Gastrocnemius medialis (tissue), 4 donors: ENCODE results near the gene CYP1A2. TPM values are rescaled to one million over a fixed set of nuclear protein-coding genes. Genes with fewer than 3 reads are reported as not detected.

Experiments used
- ATAC-seq, 2 donors: fragments of 150-250 bp; one replicate each; pipeline ENCODE4 v1.9.1; 2016
- DNase-seq, 2 donors: peaks; one replicate each; pipeline ENCODE4 v3.0.0-alpha.2; 2019
- H3K27ac ChIP-seq, 4 donors: fragments of 200-600 bp; sonication (generic); 1 replicate in 1 of 4; 2 replicates in 3 of 4; pipeline ENCODE4 v1.5.1; 2016 to 2018; ENCODE audit warnings: mild to moderate bottlenecking in 2 of 4, moderate library complexity in 1 of 4
- H3K27me3 ChIP-seq, 3 donors: fragments of 200-600 bp; sonication (generic) in 2 of 3; 1 replicate in 1 of 3; 2 replicates in 2 of 3; pipeline versions ENCODE4 v1.5.1 to v1.6.0; 2016 to 2019; ENCODE audit warnings: mild to moderate bottlenecking in 1 of 3, moderate library complexity in 1 of 3
- H3K36me3 ChIP-seq, 2 donors: fragments of 200-600 bp; sonication (generic) in 1 of 2; one replicate each; pipeline ENCODE4 v1.5.1; 2017 to 2018
- H3K4me1 ChIP-seq, 2 donors: fragments of 200-600 bp; sonication (generic) in 1 of 2; one replicate each; pipeline ENCODE4 v1.5.1; 2016 to 2017; ENCODE audit warnings: mild to moderate bottlenecking in 2 of 2
- H3K4me3 ChIP-seq, 4 donors: fragments of 200-600 bp; sonication (generic) in 3 of 4; 1 replicate in 1 of 4; 2 replicates in 3 of 4; pipeline ENCODE4 v1.5.1; 2016 to 2019; ENCODE audit warnings: mild to moderate bottlenecking in 2 of 4
- H3K9me3 ChIP-seq, 3 donors: fragments of 200-600 bp; sonication (generic) in 2 of 3; 1 replicate in 1 of 3; 2 replicates in 2 of 3; pipeline ENCODE4 v1.5.1; 2016 to 2019
- POLR2A ChIP-seq, 2 donors: fragments of 450-650 bp; IDR thresholded peaks; one replicate each; pipeline ENCODE4 v1.6.1; 2017; ENCODE audit warnings: antibody characterized with exemption in 2 of 2, mild to moderate bottlenecking in 2 of 2, moderate library complexity in 2 of 2
- in situ Hi-C, 4 donors: fragments of 200-750 bp; cut with MboI; loops; one replicate each; pipeline versions ENCODE4 v1.15.0 to v1.8.0; 2017; ENCODE audit warnings: low sequenced_read_pairs in 4 of 4
- intact Hi-C: fragments of 100-400 bp; cut with DNase I; formaldehyde crosslinking; loops from one replicate; pipeline ENCODE4 v1.15.1; 2023; ENCODE audit warnings: low total_unique reads
- total RNA-seq, 4 donors: library from RNA; depleted of rRNA; stranded (reverse); fragments of >200 nt; gene quantifications; one replicate each; pipeline versions ENCODE4 v1.1.0 to v1.2.3, GENCODE V29; 2016
- TF ChIP-seq, protein P1 (sequence below), 5 experiments: fragments of 450-650 bp in 3 of 5; fragments of 200-600 bp in 2 of 5; sonication (generic) in 2 of 5; IDR thresholded peaks in 4 of 5; conservative IDR thresholded peaks in 1 of 5; 1 replicate in 4 of 5; 2 replicates in 1 of 5; pipeline ENCODE4 v1.5.1; 2016 to 2019; ENCODE audit warnings: antibody characterized with exemption in 5 of 5, mild to moderate bottlenecking in 3 of 5, moderate library complexity in 3 of 5

The CYP1A2 gene
- total RNA-seq, 4 donors from 2014 or later = not detected

DNA sequence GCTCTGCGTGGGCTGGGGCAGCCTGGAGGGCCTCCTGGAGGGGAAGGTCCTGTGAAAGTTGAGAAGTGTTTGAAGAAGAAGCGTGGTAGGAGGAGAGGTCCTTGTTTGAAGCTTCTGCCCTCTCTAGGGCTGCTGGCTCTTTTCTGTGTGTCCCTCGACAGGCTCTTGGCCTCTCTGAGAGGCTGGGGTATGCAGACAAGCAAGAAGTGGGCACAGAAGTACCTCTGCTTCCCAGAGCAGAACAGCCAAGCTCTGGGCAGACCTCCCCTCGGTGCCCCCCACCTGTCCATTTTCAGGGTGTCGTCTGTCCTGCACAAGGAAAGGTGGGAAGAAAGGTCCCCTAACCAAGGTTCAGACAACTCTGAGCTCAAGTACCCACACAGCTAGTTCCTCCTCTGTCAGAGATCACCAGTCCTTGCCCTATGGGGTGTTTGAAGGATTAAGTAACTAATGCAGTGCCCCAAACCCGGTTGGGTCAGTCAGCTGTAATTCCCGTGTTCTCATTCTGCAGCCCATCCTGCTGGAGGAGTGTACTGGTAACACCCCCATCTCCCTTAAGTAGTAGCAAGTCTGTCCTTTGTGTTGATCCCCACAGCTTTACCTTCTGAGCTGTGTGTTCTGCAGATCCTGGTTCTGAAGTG, 39.5 kb downstream of the CYP1A2 start:
- Histone ChIP-seq H3K4me1 (peaks cover 74 to 85% of the 10 kb centered on the region in 2 donors), H3K9me3 (no peaks in the 10 kb centered on the region), H3K27me3 (no peaks in the 10 kb centered on the region), H3K4me3 (no peak overlapping the region), H3K27ac (peak overlapping the region in 2 of 4 donors; percentile 81 to 84), H3K36me3 (no peaks in the 10 kb centered on the region)
- no peak for DNase-seq
- TF ChIP-seq, protein P1, sequence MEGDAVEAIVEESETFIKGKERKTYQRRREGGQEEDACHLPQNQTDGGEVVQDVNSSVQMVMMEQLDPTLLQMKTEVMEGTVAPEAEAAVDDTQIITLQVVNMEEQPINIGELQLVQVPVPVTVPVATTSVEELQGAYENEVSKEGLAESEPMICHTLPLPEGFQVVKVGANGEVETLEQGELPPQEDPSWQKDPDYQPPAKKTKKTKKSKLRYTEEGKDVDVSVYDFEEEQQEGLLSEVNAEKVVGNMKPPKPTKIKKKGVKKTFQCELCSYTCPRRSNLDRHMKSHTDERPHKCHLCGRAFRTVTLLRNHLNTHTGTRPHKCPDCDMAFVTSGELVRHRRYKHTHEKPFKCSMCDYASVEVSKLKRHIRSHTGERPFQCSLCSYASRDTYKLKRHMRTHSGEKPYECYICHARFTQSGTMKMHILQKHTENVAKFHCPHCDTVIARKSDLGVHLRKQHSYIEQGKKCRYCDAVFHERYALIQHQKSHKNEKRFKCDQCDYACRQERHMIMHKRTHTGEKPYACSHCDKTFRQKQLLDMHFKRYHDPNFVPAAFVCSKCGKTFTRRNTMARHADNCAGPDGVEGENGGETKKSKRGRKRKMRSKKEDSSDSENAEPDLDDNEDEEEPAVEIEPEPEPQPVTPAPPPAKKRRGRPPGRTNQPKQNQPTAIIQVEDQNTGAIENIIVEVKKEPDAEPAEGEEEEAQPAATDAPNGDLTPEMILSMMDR (IDR thresholded peaks at IDR 0.05 in 4 of 5, conservative IDR thresholded peaks at IDR 0.05 in 1 of 5) = peak in 1 of 5 experiments; percentile 0
- TF ChIP-seq POLR2A (IDR thresholded peaks at IDR 0.05) = no peak
- in situ Hi-C loops = no loop called here
- intact Hi-C loops = loop anchor here (10.0 kb wide), 1 partner anchor 243 kb away; the partner anchor contains the start of gene ARID3B
- ATAC-seq = no peak

DNA sequence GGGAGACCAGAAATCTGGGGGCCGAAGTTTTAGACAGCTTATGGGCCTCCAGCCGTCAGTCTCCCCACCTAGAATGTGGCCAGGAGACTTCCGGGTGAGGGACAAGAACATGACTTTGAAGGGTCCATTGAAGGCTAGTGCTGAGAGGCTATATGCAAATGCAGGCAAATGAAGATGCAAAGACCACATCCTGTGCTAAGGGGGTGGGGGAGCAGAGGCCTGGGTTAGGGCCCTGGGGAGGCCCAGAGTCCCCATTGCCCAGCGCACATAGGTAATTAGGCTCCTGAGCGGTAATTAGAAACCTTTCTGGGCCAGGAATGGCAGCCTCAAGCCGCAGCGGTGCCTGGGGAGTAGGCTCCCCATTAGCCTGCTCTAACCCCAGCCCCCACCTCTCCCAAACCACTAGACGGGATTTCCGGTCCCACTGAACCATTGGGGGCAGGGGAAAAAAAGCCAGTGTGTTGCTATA, 40.1 kb downstream of the CYP1A2 start:
- intact Hi-C loops = loop anchor here (10.0 kb wide), 1 partner anchor 244 kb away; the partner anchor contains the start of gene ARID3B
- DNase-seq (no peak), ATAC-seq (no peak)
- no peaks in the 10 kb centered on the region for H3K36me3 ChIP-seq
- H3K27me3 ChIP-seq = no peaks in the 10 kb centered on the region
- peaks cover 68 to 79% of the 10 kb centered on the region in 2 donors for H3K4me1 ChIP-seq
- in situ Hi-C loops = no loop called here
- TF ChIP-seq, protein P1 (IDR thresholded peaks at IDR 0.05 in 4 of 5, conservative IDR thresholded peaks at IDR 0.05 in 1 of 5) = no peak
- no peak for TF ChIP-seq POLR2A (IDR thresholded peaks at IDR 0.05)
- no peaks in the 10 kb centered on the region for H3K9me3 ChIP-seq
- H3K27ac ChIP-seq = peak overlapping the region in 3 of 4 donors; percentile 33 to 81 (median 57)
- H3K4me3 ChIP-seq = no peak overlapping the region

DNA sequence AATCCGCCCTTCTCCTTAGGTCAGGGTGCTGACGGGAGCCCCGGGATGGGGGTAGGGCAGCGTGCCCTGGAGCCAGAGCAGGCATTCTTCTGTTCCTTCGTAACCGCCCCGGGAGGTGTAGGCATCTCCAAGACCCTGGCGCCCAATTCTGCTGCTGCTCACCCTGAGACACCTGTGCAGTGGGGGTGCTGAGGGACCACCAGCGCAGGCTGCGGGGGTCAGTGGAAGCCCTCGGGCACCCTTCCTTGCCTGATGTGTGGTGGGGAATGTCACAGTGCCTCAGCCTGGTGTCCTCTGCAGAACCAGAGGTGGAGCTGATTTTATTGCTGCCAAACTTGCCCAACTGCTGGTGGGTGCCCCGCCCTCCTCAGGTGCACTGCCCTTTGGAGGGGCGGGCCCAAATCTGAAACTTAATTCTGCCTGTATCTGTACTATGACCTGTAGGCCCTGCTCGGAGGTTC, 40.6 kb downstream of the CYP1A2 start:
- DNase-seq (no peak), ATAC-seq (no peak)
- Histone ChIP-seq H3K27ac (peak overlapping the region in 3 of 4 donors; percentile 57 to 81 (median 57)), H3K4me3 (no peak overlapping the region), H3K27me3 (no peaks in the 10 kb centered on the region), H3K4me1 (peaks cover 63 to 75% of the 10 kb centered on the region in 2 donors), H3K36me3 (no peaks in the 10 kb centered on the region), H3K9me3 (no peaks in the 10 kb centered on the region)
- TF ChIP-seq, protein P1 (IDR thresholded peaks at IDR 0.05 in 4 of 5, conservative IDR thresholded peaks at IDR 0.05 in 1 of 5) = no peak
- TF ChIP-seq POLR2A (IDR thresholded peaks at IDR 0.05) = no peak
- in situ Hi-C loops (no loop called here), intact Hi-C loops (loop anchor here (10.0 kb wide), 1 partner anchor 244 kb away; the partner anchor contains the start of gene ARID3B)

DNA sequence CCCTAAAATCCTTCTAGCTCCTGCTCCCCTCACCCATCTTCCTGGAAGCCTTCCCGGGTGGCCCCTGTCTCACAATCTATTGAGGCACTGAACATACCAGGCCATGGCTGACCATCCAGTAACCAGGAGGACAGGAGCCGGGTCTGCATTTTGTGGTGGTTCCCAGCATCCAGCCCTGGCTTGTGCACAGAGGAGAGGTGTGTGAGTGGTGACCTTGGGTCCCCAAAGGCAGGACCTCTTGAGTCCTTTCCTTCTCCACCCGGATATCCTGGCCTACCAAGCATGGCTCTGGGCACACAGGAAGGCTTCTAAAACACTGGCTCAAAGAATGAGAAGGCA, 41.1 kb downstream of the CYP1A2 start:
- no peak overlapping the region for H3K4me3 ChIP-seq
- no peaks in the 10 kb centered on the region for H3K27me3 ChIP-seq
- H3K4me1 ChIP-seq = peaks cover 58 to 69% of the 10 kb centered on the region in 2 donors
- in situ Hi-C loops (no loop called here), intact Hi-C loops (loop anchor here (10.0 kb wide), 1 partner anchor 245 kb away; the partner anchor contains the start of gene ARID3B)
- H3K9me3 ChIP-seq = no peaks in the 10 kb centered on the region
- H3K27ac ChIP-seq = peak overlapping the region; percentile 56 to 81 (median 57)
- DNase-seq (no peak), ATAC-seq (no peak)
- no peaks in the 10 kb centered on the region for H3K36me3 ChIP-seq
- TF ChIP-seq, protein P1 (IDR thresholded peaks at IDR 0.05 in 4 of 5, conservative IDR thresholded peaks at IDR 0.05 in 1 of 5) = no peak
- TF ChIP-seq POLR2A (IDR thresholded peaks at IDR 0.05) = no peak
